HG02840 (cell line): Measurements from ENCODE around the gene AMOTL1.

Experiments
- ATAC-seq: cut with Tn5 transposase; IDR thresholded peaks from one replicate; pipeline ENCODE4 v1.9.1; 2021; ENCODE audit warnings: mild to moderate bottlenecking, moderate library complexity, moderate number of reproducible peaks; ENCODE audit not compliant: unreplicated experiment, low FRiP score

Gene AMOTL1

GRCh38 chr11:94766713-94767206 lies 1.4 kb upstream of the AMOTL1 start:
- no peak for ATAC-seq

- ATAC-seq, result no peak
Measured at GRCh38 chr11:94767291-94767690, 865 bp upstream of the AMOTL1 start.

- no peak for ATAC-seq
Measured at GRCh38 chr11:94768602-94769541, 716 bp downstream of the AMOTL1 start.

- ATAC-seq, result no peak
Measured at GRCh38 chr11:94769880-94770279, 1.7 kb downstream of the AMOTL1 start.

- ATAC-seq, result no peak
Measured at GRCh38 chr11:94770563-94771120, 2.5 kb downstream of the AMOTL1 start.

- ATAC-seq, result no peak
Measured at GRCh38 chr11:94771390-94771789, 3.2 kb downstream of the AMOTL1 start.

- ATAC-seq, result no peak
Measured at GRCh38 chr11:94771951-94772350, 3.8 kb downstream of the AMOTL1 start.

- no peak for ATAC-seq
Measured at GRCh38 chr11:94773842-94774241, 5.7 kb downstream of the AMOTL1 start.

- ATAC-seq, result no peak
Measured at GRCh38 chr11:94774345-94774744, 6.2 kb downstream of the AMOTL1 start.

GRCh38 chr11:94775567-94776327 lies 7.6 kb downstream of the AMOTL1 start:
- ATAC-seq, result no peak

- no peak for ATAC-seq
Measured at GRCh38 chr11:94776351-94777321, 8.5 kb downstream of the AMOTL1 start.

GRCh38 chr11:94780432-94780831 lies 12.3 kb downstream of the AMOTL1 start:
- no peak for ATAC-seq

- no peak for ATAC-seq
Measured at GRCh38 chr11:94781837-94782236, 13.7 kb downstream of the AMOTL1 start.

GRCh38 chr11:94782446-94782845 lies 14.3 kb downstream of the AMOTL1 start:
- no peak for ATAC-seq

GRCh38 chr11:94784884-94785283 lies 16.7 kb downstream of the AMOTL1 start:
- no peak for ATAC-seq

GRCh38 chr11:94785509-94785908 lies 17.4 kb downstream of the AMOTL1 start:
- ATAC-seq, result no peak

GRCh38 chr11:94786264-94787126 lies 18.3 kb downstream of the AMOTL1 start:
- no peak for ATAC-seq

GRCh38 chr11:94787801-94788200 lies 19.6 kb downstream of the AMOTL1 start:
- ATAC-seq, result no peak

GRCh38 chr11:94788396-94788795 lies 20.2 kb downstream of the AMOTL1 start:
- no peak for ATAC-seq
